NB4 (cell line): ENCODE results near the gene MAP3K5.

Source experiments
- DNase-seq: peaks from one replicate; pipeline ENCODE4 v3.0.0; 2010; ENCODE audit warnings: low read depth
- H3K4me3 ChIP-seq: one replicate; pipeline ENCODE4 v1.5.1; 2011; ENCODE audit warnings: mild to moderate bottlenecking, low read depth, low read length, moderate library complexity
- MYC ChIP-seq: IDR thresholded peaks from 2 replicates; pipeline ENCODE4 v1.6.1; 2011; ENCODE audit warnings: low read depth, low read length
- POLR2A ChIP-seq: IDR thresholded peaks from 2 replicates; pipeline ENCODE4 v1.6.1; 2011; ENCODE audit warnings: mild to moderate bottlenecking; ENCODE audit not compliant: insufficient read length; ENCODE audit errors: extremely low read depth
- TF ChIP-seq, protein P1 (sequence below): IDR thresholded peaks from one replicate; pipeline ENCODE4 v1.5.1; 2012; ENCODE audit warnings: low read depth, low read length
- TF ChIP-seq, protein P2 (sequence below): IDR thresholded peaks from 2 replicates; pipeline ENCODE4 v1.6.1; 2011; ENCODE audit warnings: low read depth, low read length

The MAP3K5 gene

DNA sequence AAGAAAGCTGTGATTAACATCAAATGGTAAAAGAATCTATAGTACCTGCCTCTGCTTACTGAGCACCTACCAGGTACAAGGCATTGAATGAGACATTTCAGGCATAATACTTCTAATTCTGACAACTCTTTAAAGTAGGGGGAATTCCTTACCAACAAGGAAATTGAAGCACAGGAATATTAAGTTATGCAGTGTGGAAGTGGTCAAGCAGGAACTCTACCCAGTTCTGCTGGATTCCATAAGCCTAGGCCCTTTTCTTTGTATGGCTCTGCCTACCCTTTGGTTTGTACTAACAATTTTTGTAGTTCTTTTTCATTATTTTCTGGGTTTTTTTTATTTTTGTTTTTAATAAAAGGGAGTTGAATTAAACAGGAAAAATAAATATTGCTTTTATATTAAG, 114.5 kb downstream of the MAP3K5 start:
- TF ChIP-seq, protein P1, sequence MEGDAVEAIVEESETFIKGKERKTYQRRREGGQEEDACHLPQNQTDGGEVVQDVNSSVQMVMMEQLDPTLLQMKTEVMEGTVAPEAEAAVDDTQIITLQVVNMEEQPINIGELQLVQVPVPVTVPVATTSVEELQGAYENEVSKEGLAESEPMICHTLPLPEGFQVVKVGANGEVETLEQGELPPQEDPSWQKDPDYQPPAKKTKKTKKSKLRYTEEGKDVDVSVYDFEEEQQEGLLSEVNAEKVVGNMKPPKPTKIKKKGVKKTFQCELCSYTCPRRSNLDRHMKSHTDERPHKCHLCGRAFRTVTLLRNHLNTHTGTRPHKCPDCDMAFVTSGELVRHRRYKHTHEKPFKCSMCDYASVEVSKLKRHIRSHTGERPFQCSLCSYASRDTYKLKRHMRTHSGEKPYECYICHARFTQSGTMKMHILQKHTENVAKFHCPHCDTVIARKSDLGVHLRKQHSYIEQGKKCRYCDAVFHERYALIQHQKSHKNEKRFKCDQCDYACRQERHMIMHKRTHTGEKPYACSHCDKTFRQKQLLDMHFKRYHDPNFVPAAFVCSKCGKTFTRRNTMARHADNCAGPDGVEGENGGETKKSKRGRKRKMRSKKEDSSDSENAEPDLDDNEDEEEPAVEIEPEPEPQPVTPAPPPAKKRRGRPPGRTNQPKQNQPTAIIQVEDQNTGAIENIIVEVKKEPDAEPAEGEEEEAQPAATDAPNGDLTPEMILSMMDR = no peak
- TF ChIP-seq MYC (no peak), POLR2A (no peak)
- TF ChIP-seq, protein P2, sequence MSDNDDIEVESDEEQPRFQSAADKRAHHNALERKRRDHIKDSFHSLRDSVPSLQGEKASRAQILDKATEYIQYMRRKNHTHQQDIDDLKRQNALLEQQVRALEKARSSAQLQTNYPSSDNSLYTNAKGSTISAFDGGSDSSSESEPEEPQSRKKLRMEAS = no peak
- H3K4me3 ChIP-seq = no peak overlapping the region
- no peak for DNase-seq

DNA sequence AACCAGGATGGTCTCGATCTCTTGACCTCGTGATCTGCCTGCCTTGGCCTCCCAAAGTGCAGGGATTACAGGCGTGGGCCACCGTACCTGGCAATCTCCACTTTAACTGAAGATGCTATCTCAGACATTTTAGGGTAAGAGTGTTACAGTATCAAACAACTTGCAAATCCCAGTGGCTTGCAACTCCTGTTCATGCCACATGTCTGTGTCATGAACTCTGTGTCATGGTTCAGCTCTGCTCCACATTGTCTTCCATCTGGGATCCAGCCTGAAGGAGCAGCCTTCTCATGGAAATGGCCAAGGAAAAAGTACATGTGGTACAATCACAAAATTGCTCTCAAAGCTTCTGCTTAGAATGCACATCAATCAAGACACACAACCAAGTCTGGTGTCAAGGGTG, 114.9 kb downstream of the MAP3K5 start:
- H3K4me3 ChIP-seq = no peak overlapping the region
- no peak for DNase-seq
- TF ChIP-seq POLR2A (no peak), MYC (no peak)
- TF ChIP-seq, protein P2 = no peak
- TF ChIP-seq, protein P1 = no peak

DNA sequence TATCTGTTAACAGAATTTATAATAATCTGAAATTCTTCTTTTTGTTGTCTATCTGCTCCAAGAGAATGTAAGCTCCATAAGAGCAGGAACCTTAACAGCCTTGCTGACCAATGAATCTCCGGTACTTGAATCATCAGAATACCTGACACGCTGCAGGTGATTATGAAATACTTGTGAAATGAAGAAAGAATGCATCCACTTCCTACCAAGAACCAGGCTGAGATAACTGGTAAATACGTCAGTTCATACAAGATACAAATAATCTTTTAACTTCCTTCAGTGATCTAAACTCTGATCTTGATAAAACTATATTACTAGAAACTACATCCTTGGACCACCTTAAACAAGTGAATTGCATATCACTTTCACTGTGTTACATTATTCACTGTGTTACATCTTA, 116.2 kb downstream of the MAP3K5 start:
- H3K4me3 ChIP-seq = no peak overlapping the region
- TF ChIP-seq MYC (no peak), POLR2A (no peak)
- TF ChIP-seq, protein P1 = no peak
- TF ChIP-seq, protein P2 = no peak
- no peak for DNase-seq

DNA sequence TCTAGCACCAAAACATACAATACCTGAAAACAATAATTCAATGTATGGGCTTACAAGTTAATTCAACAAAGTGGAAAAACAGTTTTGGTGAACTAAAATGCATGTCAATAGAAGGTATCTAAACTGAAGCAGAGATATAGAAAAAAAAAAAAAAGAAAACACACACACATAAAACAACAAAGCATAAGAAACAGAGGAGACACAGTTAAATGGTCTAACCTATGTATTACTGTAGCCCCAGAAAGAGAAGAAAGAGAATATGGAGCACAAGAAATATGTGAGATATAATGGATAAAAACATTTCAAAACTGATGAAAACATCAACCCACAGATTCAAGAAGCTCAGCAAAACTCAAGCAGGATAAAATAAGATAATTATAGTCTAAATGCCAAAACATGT, 118.7 kb downstream of the MAP3K5 start:
- no peak for TF ChIP-seq POLR2A
- DNase-seq = no peak

DNA sequence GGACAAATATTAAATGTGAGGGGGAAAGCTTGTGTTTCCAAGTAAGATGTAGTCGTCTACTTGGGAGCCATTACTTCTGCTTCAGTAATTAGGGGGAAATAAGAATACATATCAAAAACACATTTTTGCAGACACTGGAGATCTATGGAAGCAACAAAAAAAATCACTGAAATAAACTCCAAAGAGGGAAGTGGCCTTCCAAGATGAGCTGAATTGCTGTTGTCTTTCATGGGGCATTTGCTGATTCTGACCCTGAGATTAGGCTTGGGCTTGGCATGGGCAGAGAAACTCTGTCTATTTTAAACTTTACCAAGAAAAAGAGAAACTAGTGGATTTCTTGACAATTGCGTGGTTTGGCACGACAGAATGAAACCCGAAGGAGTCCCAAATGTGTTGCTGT, 120.1 kb downstream of the MAP3K5 start:
- TF ChIP-seq MYC (no peak), POLR2A (no peak)
- TF ChIP-seq, protein P2 = no peak
- TF ChIP-seq, protein P1 = no peak

More for the DNA sequence above, 118.7 kb downstream of the MAP3K5 start:
- no peak overlapping the region for H3K4me3 ChIP-seq

DNA sequence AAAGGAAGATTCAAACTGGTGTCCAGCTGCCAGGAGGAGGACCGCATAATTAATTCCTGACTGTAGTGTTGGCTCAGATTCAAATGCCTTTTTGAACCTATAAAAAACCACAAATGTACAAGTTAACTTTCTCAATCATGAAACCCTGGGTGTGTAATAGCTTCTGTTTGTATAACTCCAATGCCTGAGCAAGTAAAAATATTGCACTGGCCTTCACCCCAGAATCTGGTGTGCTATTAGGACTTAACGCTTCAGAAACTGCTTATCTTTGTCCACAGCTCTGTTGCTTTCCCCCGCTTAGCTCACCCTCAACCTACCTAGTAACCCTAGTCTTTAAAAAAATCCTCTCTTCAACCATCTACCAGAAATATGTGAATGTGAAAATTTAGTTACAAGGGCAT, 123.0 kb downstream of the MAP3K5 start:
- TF ChIP-seq, protein P2 = no peak
- TF ChIP-seq, protein P1 = no peak
- no peak for TF ChIP-seq POLR2A
- TF ChIP-seq MYC = no peak
- no peak overlapping the region for H3K4me3 ChIP-seq
- DNase-seq = no peak

More for the DNA sequence above, 120.1 kb downstream of the MAP3K5 start:
- no peak for DNase-seq
- H3K4me3 ChIP-seq = no peak overlapping the region
